ENCODE measurements around the gene GDF3. TPM values are rescaled to one million over a fixed set of nuclear protein-coding genes. Genes with fewer than 3 reads are reported as not detected.

Gene GDF3
- total and polyA plus RNA-seq, 2 of the 13 experiments (the other 11 are each of a cell fraction or from before 2014, with no cell fraction given), result not detected

GRCh38 chr12:7667125-7667524 lies 28.4 kb downstream of the GDF3 start:
- BruUV-seq (replicated peaks), result no TSS peak
- WGBS (ENCODE audit: low lambda C conversion rate), result 32% methylated on average over 4 of the region's 4 CpGs
- H3K4me1 ChIP-seq (ENCODE audit: insufficient read depth, low read length), result peaks cover 20% of the 10 kb centered on the region
- no peak overlapping the region for H3K9ac ChIP-seq (ENCODE audit: insufficient read depth, low read depth, low read length)
- FAIRE-seq, result no peak
- no peak for TF ChIP-seq ZNF678 (CRISPR knock-in tag; IDR thresholded peaks at IDR 0.05)
- no peak for TF ChIP-seq ZNF619 (CRISPR knock-in tag; IDR thresholded peaks at IDR 0.05)
- TF ChIP-seq, protein P1, sequence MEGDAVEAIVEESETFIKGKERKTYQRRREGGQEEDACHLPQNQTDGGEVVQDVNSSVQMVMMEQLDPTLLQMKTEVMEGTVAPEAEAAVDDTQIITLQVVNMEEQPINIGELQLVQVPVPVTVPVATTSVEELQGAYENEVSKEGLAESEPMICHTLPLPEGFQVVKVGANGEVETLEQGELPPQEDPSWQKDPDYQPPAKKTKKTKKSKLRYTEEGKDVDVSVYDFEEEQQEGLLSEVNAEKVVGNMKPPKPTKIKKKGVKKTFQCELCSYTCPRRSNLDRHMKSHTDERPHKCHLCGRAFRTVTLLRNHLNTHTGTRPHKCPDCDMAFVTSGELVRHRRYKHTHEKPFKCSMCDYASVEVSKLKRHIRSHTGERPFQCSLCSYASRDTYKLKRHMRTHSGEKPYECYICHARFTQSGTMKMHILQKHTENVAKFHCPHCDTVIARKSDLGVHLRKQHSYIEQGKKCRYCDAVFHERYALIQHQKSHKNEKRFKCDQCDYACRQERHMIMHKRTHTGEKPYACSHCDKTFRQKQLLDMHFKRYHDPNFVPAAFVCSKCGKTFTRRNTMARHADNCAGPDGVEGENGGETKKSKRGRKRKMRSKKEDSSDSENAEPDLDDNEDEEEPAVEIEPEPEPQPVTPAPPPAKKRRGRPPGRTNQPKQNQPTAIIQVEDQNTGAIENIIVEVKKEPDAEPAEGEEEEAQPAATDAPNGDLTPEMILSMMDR (CRISPR knock-in tag; IDR thresholded peaks at IDR 0.05), result 0 out of 2 replicates have a peak, but pooled peaks have one; percentile 16
- TF ChIP-seq ZNF460 (CRISPR knock-in tag; IDR thresholded peaks at IDR 0.05; ENCODE audit: borderline replicate concordance), result 0 out of 2 replicates have a peak, but pooled peaks have one; percentile 3
- TF ChIP-seq ZFP1 (CRISPR knock-in tag; IDR thresholded peaks at IDR 0.05), result no peak
- 0 out of 2 replicates have a peak, but pooled peaks have one; percentile 5 for TF ChIP-seq RARA (CRISPR knock-in tag; IDR thresholded peaks at IDR 0.05)
- TF ChIP-seq MZF1 (CRISPR knock-in tag; IDR thresholded peaks at IDR 0.05; ENCODE audit: borderline replicate concordance), result no peak
- H2AFZ ChIP-seq (ENCODE audit: low read length), result no peak overlapping the region
- CTCF ChIA-PET (ENCODE audit: low intra/inter-chr PET ratio, low total read pairs), result no interaction called here
- POLR2A ChIA-PET, result no interaction called here
- DNase-seq (ENCODE audit: low spot score), result peak; percentile 10
- no peaks in the 10 kb centered on the region for H3K9me3 ChIP-seq (ENCODE audit: low read length)
- ATAC-seq, result no peak
- no peak overlapping the region for H3K4me2 ChIP-seq (ENCODE audit: low read depth, low read length)
- in situ Hi-C loops (cut with HindIII; ENCODE audit: extremely low pct_ligation_motif_present, low pct_unique_long_range_greater_than_20kb) (no loop called here), intact Hi-C loops (cut with micrococcal nuclease; ENCODE audit: unreplicated experiment) (no loop called here)
- no peaks in the 10 kb centered on the region for H4K20me1 ChIP-seq (ENCODE audit: insufficient read depth, low read length)
- no peaks in the 10 kb centered on the region for H3K36me3 ChIP-seq (replicated peaks in 1 of 2; ENCODE audit: control insufficient read depth in 1 of 2, insufficient read depth in 2 of 2, low read length in 2 of 2)
- peaks cover 0 to 10% of the 10 kb centered on the region in 2 experiments; a peak in 1 of 5 replicates for H3K27me3 ChIP-seq (ENCODE audit: control insufficient read depth in 1 of 2, insufficient read depth in 2 of 2, low read length in 2 of 2)
- H3K4me3 ChIP-seq (replicated peaks in 1 of 3; ENCODE audit: insufficient read depth in 1 of 3, low read depth in 2 of 3, low read length in 3 of 3), result no peak overlapping the region
- H3K27ac ChIP-seq (ENCODE audit: extremely low read length, insufficient read depth, low read length), result no peak overlapping the region
- no peaks in the 10 kb centered on the region for H3K79me2 ChIP-seq (ENCODE audit: insufficient read depth, low read length)

GRCh38 chr12:7666595-7666994 lies 29.0 kb downstream of the GDF3 start:
- FAIRE-seq, result no peak
- Histone ChIP-seq H4K20me1 (ENCODE audit: insufficient read depth, low read length) (no peaks in the 10 kb centered on the region), H2AFZ (ENCODE audit: low read length) (no peak overlapping the region), H3K27ac (ENCODE audit: extremely low read length, insufficient read depth, low read length) (no peak overlapping the region), H3K36me3 (replicated peaks in 1 of 2; ENCODE audit: control insufficient read depth in 1 of 2, insufficient read depth in 2 of 2, low read length in 2 of 2) (no peaks in the 10 kb centered on the region), H3K4me1 (ENCODE audit: insufficient read depth, low read length) (peaks cover 20% of the 10 kb centered on the region), H3K79me2 (ENCODE audit: insufficient read depth, low read length) (no peaks in the 10 kb centered on the region), H3K9me3 (ENCODE audit: low read length) (no peaks in the 10 kb centered on the region), H3K9ac (ENCODE audit: insufficient read depth, low read depth, low read length) (no peak overlapping the region), H3K4me3 (replicated peaks in 1 of 3; ENCODE audit: insufficient read depth in 1 of 3, low read depth in 2 of 3, low read length in 3 of 3) (no peak overlapping the region), H3K4me2 (ENCODE audit: low read depth, low read length) (peak overlapping the region; percentile 32; the same call in 1 of the 2 replicates), H3K27me3 (ENCODE audit: control insufficient read depth in 1 of 2, insufficient read depth in 2 of 2, low read length in 2 of 2) (peaks cover 0 to 10% of the 10 kb centered on the region in 2 experiments; a peak in 1 of 5 replicates)
- ATAC-seq, result peak; percentile 43
- CTCF ChIA-PET (ENCODE audit: low intra/inter-chr PET ratio, low total read pairs), result no interaction called here
- in situ Hi-C loops (cut with HindIII; ENCODE audit: extremely low pct_ligation_motif_present, low pct_unique_long_range_greater_than_20kb), result no loop called here
- 62% methylated on average over 5 of the region's 5 CpGs for WGBS (ENCODE audit: low lambda C conversion rate)
- POLR2A ChIA-PET, result no interaction called here
- peak; percentile 40 for DNase-seq (ENCODE audit: low spot score)
- no TSS peak for BruUV-seq (replicated peaks)
- intact Hi-C loops (cut with micrococcal nuclease; ENCODE audit: unreplicated experiment), result no loop called here
- no peak for TF ChIP-seq FOXM1 (CRISPR knock-in tag; IDR thresholded peaks at IDR 0.05)
- peak; percentile 81 for TF ChIP-seq PPARG (CRISPR knock-in tag; conservative IDR thresholded peaks at IDR 0.05)
- TF ChIP-seq RXRB (CRISPR knock-in tag; IDR thresholded peaks at IDR 0.05; ENCODE audit: borderline replicate concordance), result peak; percentile 56; the same call in 1 of the 2 replicates
- no peak for TF ChIP-seq HES4 (CRISPR knock-in tag; IDR thresholded peaks at IDR 0.05; ENCODE audit: borderline replicate concordance)
- peak; percentile 58; the same call in 1 of the 2 replicates for TF ChIP-seq MIXL1 (CRISPR knock-in tag; IDR thresholded peaks at IDR 0.05)
- peak; percentile 65; the same call in 1 of the 2 replicates for TF ChIP-seq ELF3 (CRISPR knock-in tag; IDR thresholded peaks at IDR 0.05)
- TF ChIP-seq, protein P2, sequence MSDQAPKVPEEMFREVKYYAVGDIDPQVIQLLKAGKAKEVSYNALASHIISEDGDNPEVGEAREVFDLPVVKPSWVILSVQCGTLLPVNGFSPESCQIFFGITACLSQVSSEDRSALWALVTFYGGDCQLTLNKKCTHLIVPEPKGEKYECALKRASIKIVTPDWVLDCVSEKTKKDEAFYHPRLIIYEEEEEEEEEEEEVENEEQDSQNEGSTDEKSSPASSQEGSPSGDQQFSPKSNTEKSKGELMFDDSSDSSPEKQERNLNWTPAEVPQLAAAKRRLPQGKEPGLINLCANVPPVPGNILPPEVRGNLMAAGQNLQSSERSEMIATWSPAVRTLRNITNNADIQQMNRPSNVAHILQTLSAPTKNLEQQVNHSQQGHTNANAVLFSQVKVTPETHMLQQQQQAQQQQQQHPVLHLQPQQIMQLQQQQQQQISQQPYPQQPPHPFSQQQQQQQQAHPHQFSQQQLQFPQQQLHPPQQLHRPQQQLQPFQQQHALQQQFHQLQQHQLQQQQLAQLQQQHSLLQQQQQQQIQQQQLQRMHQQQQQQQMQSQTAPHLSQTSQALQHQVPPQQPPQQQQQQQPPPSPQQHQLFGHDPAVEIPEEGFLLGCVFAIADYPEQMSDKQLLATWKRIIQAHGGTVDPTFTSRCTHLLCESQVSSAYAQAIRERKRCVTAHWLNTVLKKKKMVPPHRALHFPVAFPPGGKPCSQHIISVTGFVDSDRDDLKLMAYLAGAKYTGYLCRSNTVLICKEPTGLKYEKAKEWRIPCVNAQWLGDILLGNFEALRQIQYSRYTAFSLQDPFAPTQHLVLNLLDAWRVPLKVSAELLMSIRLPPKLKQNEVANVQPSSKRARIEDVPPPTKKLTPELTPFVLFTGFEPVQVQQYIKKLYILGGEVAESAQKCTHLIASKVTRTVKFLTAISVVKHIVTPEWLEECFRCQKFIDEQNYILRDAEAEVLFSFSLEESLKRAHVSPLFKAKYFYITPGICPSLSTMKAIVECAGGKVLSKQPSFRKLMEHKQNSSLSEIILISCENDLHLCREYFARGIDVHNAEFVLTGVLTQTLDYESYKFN (CRISPR knock-in tag; conservative IDR thresholded peaks at IDR 0.05), result peak; percentile 50; the same call in 1 of the 2 replicates

Measured in HepG2 (cell line).